K562 (cell line): ENCODE data around the gene ADD1. TPM values are rescaled to one million over a fixed set of nuclear protein-coding genes. Genes with fewer than 3 reads are reported as not detected.

Experiments
- ARHGAP35 ChIP-seq: fragments of 450-650 bp; IDR thresholded peaks from 2 replicates; pipeline ENCODE4 v1.6.1; 2018; ENCODE audit not compliant: partially characterized antibody
- RBM34 ChIP-seq: fragments of 200-400 bp; formaldehyde crosslinking; IDR thresholded peaks from 2 replicates; pipeline ENCODE4 v1.6.1; 2018; ENCODE audit warnings: low read length, borderline replicate concordance; ENCODE audit not compliant: insufficient read depth
- SMARCA4 ChIP-seq: fragments of 450-650 bp; IDR thresholded peaks from 2 replicates; pipeline ENCODE4 v1.6.1; 2016
- TCF3 ChIP-seq: sonication (generic); formaldehyde crosslinking; IDR thresholded peaks from 2 replicates; pipeline ENCODE4 v1.4.0; 2020; ENCODE audit warnings: mild to moderate bottlenecking, missing genetic modification reagents
- TEAD1 ChIP-seq, 2 experiments: fragments of 450-650 bp in 1 of 2; sonication (generic) in 1 of 2; formaldehyde crosslinking; IDR thresholded peaks; 2 replicates each; pipeline versions ENCODE4 v1.4.0 to v1.8.0; 2020 to 2022; ENCODE audit warnings: mild to moderate bottlenecking in 2 of 2, missing genetic modification reagents in 1 of 2
- XRCC5 ChIP-seq: fragments of 200-400 bp; formaldehyde crosslinking; IDR thresholded peaks from 2 replicates; pipeline ENCODE4 v1.6.1; 2017; ENCODE audit warnings: low read depth, mild to moderate bottlenecking, low read length
- polyA plus RNA-seq, 8 experiments: library from polyadenylated mRNA; depleted of rRNA in 4 of 8; stranded (reverse) in 5 of 8; unstranded in 3 of 8; fragments of >200 nt; fragmentation: Nextera tagmentation in 2 of 8; fragmentation: Illumina TruSeq in 1 of 8; extraction: Ambion mirVana in 2 of 8; extraction: Trizol in 1 of 8; gene quantifications; 2 replicates each; pipeline versions ENCODE4 v1.2.1 to v1.2.3, GENCODE V29; 2011 to 2014; ENCODE audit warnings: inconsistent platforms in 1 of 8, missing spikeins in 1 of 8
- total RNA-seq, 7 experiments: library from RNA; depleted of rRNA in 6 of 7; stranded (reverse); fragments of >200 nt in 6 of 7; fragmentation: Illumina TruSeq in 2 of 7; extraction: Trizol in 2 of 7; gene quantifications; 2 replicates each; pipeline versions ENCODE4 v1.2.1 to v1.2.3, GENCODE V29; 2011 to 2021; ENCODE audit warnings: low replicate concordance in 1 of 7
- TF ChIP-seq, protein P1 (sequence below): fragments of 450-650 bp; formaldehyde crosslinking; IDR thresholded peaks from 2 replicates; pipeline ENCODE4 v1.4.0; 2020; ENCODE audit warnings: mild to moderate bottlenecking, moderate library complexity
- TF ChIP-seq, protein P2 (sequence below), 2 experiments: fragments of 450-650 bp; IDR thresholded peaks; 2 replicates each; pipeline ENCODE4 v1.6.1; 2018; ENCODE audit warnings: mild to moderate bottlenecking in 2 of 2, low read depth in 1 of 2; ENCODE audit not compliant: partially characterized antibody in 2 of 2
- TF ChIP-seq, protein P3 (sequence below): fragments of 250-450 bp; sonication (Bioruptor Pico); IDR thresholded peaks from 2 replicates; pipeline ENCODE4 v1.8.0; 2021; ENCODE audit warnings: borderline replicate concordance, mild to moderate bottlenecking, moderate library complexity; ENCODE audit not compliant: poor library complexity, severe bottlenecking
- TF ChIP-seq, protein P4 (sequence below): fragments of 450-650 bp; formaldehyde crosslinking; IDR thresholded peaks from 2 replicates; pipeline ENCODE4 v1.4.0; 2020; ENCODE audit warnings: mild to moderate bottlenecking
- TF ChIP-seq, protein P5 (sequence below): sonication (generic); formaldehyde crosslinking; IDR thresholded peaks from 2 replicates; pipeline ENCODE4 v1.8.0; 2022; ENCODE audit warnings: missing genetic modification reagents, mild to moderate bottlenecking, borderline replicate concordance
- TF ChIP-seq, protein P6 (sequence below), 2 experiments: fragments of 450-650 bp in 1 of 2; sonication (generic) in 1 of 2; formaldehyde crosslinking; conservative IDR thresholded peaks; 2 replicates each; pipeline versions ENCODE4 v1.4.0 to v1.8.1; 2020 to 2022; ENCODE audit warnings: mild to moderate bottlenecking in 1 of 2, missing genetic modification reagents in 1 of 2
- TF ChIP-seq, protein P7 (sequence below): conservative IDR thresholded peaks from 2 replicates; pipeline ENCODE4 v1.6.1; 2011; ENCODE audit warnings: low read depth, mild to moderate bottlenecking, low read length; ENCODE audit not compliant: control insufficient read depth

Gene ADD1
- total and polyA plus RNA-seq, 9 of the 15 experiments (the other 6 are each of a cell fraction or from before 2014, with no cell fraction given) = 17.5 to 153 (median 74.0) TPM

DNA sequence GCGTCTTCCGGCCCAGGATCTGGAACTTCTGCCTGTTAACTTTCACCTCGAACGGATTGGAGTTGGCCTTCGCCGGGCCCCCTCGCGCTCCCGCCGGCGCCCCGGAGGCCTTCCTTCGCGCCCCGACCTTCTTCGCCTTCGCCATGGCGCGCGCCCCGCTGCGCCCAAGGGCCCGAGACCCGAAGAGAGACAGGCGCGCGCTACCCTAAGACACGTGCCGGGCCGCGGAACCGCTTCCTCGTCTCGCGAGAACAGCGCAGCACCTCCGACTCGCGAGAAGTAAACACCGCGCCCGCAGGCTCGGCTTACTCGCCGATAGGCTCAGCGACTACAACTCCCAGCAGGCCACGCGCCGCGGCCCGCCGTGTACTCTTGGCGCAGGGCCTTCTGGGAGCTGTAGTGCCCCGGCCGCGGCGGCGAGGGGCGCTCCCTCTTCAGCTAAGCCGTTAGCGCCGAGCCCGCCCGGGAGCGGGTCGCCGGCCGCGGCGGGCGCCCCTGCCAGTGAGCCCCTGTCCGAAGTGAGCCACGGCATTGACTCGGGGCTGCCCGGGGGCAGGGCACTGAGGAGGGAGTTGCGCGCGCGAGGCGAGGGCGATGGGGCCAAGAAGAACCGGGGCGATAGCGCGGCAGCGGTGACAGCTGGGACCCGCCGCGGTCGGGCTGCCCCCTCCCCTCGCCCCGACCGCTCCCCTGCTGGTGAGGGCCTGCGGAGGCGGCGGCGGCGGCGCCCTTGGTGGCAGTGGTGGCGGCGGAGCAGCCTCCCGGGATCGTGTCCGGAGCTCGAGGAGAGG lies 119.7 kb downstream of the ADD1 start, which contains the start of the genes GRK4 and NOP14 (continued):
- TF ChIP-seq, protein P1, sequence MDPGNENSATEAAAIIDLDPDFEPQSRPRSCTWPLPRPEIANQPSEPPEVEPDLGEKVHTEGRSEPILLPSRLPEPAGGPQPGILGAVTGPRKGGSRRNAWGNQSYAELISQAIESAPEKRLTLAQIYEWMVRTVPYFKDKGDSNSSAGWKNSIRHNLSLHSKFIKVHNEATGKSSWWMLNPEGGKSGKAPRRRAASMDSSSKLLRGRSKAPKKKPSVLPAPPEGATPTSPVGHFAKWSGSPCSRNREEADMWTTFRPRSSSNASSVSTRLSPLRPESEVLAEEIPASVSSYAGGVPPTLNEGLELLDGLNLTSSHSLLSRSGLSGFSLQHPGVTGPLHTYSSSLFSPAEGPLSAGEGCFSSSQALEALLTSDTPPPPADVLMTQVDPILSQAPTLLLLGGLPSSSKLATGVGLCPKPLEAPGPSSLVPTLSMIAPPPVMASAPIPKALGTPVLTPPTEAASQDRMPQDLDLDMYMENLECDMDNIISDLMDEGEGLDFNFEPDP = 0 out of 2 replicates have a peak, but pooled peaks have one; percentile 57
- TF ChIP-seq, protein P2, sequence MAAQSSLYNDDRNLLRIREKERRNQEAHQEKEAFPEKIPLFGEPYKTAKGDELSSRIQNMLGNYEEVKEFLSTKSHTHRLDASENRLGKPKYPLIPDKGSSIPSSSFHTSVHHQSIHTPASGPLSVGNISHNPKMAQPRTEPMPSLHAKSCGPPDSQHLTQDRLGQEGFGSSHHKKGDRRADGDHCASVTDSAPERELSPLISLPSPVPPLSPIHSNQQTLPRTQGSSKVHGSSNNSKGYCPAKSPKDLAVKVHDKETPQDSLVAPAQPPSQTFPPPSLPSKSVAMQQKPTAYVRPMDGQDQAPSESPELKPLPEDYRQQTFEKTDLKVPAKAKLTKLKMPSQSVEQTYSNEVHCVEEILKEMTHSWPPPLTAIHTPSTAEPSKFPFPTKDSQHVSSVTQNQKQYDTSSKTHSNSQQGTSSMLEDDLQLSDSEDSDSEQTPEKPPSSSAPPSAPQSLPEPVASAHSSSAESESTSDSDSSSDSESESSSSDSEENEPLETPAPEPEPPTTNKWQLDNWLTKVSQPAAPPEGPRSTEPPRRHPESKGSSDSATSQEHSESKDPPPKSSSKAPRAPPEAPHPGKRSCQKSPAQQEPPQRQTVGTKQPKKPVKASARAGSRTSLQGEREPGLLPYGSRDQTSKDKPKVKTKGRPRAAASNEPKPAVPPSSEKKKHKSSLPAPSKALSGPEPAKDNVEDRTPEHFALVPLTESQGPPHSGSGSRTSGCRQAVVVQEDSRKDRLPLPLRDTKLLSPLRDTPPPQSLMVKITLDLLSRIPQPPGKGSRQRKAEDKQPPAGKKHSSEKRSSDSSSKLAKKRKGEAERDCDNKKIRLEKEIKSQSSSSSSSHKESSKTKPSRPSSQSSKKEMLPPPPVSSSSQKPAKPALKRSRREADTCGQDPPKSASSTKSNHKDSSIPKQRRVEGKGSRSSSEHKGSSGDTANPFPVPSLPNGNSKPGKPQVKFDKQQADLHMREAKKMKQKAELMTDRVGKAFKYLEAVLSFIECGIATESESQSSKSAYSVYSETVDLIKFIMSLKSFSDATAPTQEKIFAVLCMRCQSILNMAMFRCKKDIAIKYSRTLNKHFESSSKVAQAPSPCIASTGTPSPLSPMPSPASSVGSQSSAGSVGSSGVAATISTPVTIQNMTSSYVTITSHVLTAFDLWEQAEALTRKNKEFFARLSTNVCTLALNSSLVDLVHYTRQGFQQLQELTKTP (IDR thresholded peaks at IDR 0.05; ENCODE audit: low read depth in 1 of 2, partially characterized antibody in 2 of 2) = peak in 1 of 2 experiments; percentile 96
- TF ChIP-seq, protein P3, sequence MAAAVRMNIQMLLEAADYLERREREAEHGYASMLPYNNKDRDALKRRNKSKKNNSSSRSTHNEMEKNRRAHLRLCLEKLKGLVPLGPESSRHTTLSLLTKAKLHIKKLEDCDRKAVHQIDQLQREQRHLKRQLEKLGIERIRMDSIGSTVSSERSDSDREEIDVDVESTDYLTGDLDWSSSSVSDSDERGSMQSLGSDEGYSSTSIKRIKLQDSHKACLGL (CRISPR knock-in tag) = peak; percentile 88
- 0 out of 2 replicates have a peak, but pooled peaks have one; percentile 83 for TF ChIP-seq RBM34
- TF ChIP-seq, protein P4, sequence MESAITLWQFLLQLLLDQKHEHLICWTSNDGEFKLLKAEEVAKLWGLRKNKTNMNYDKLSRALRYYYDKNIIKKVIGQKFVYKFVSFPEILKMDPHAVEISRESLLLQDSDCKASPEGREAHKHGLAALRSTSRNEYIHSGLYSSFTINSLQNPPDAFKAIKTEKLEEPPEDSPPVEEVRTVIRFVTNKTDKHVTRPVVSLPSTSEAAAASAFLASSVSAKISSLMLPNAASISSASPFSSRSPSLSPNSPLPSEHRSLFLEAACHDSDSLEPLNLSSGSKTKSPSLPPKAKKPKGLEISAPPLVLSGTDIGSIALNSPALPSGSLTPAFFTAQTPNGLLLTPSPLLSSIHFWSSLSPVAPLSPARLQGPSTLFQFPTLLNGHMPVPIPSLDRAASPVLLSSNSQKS (CRISPR knock-in tag) = no peak
- TF ChIP-seq, protein P5, sequence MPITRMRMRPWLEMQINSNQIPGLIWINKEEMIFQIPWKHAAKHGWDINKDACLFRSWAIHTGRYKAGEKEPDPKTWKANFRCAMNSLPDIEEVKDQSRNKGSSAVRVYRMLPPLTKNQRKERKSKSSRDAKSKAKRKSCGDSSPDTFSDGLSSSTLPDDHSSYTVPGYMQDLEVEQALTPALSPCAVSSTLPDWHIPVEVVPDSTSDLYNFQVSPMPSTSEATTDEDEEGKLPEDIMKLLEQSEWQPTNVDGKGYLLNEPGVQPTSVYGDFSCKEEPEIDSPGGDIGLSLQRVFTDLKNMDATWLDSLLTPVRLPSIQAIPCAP (CRISPR knock-in tag) = 0 out of 2 replicates have a peak, but pooled peaks have one; percentile 64
- 0 out of 2 replicates have a peak, but pooled peaks have one; percentile 5 for TF ChIP-seq TCF3 (CRISPR knock-in tag)
- TF ChIP-seq, protein P6, sequence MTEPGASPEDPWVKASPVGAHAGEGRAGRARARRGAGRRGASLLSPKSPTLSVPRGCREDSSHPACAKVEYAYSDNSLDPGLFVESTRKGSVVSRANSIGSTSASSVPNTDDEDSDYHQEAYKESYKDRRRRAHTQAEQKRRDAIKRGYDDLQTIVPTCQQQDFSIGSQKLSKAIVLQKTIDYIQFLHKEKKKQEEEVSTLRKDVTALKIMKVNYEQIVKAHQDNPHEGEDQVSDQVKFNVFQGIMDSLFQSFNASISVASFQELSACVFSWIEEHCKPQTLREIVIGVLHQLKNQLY (CRISPR knock-in tag; conservative IDR thresholded peaks at IDR 0.05) = peak in 1 of 2 experiments; percentile 93; a peak in 1 of 4 replicates
- TF ChIP-seq, protein P7, sequence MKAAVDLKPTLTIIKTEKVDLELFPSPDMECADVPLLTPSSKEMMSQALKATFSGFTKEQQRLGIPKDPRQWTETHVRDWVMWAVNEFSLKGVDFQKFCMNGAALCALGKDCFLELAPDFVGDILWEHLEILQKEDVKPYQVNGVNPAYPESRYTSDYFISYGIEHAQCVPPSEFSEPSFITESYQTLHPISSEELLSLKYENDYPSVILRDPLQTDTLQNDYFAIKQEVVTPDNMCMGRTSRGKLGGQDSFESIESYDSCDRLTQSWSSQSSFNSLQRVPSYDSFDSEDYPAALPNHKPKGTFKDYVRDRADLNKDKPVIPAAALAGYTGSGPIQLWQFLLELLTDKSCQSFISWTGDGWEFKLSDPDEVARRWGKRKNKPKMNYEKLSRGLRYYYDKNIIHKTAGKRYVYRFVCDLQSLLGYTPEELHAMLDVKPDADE = peak; percentile 99
- TF ChIP-seq TEAD1 (CRISPR knock-in tag; IDR thresholded peaks at IDR 0.05) = peak; percentile 41 to 90; a peak in 3 of 4 replicates
- TF ChIP-seq XRCC5 = no peak
- TF ChIP-seq SMARCA4 = no peak
- TF ChIP-seq ARHGAP35 = peak; percentile 98
